HCT116 (cell line): ENCODE measurements around the gene CFI. TPM values are rescaled to one million over a fixed set of nuclear protein-coding genes. Genes with fewer than 3 reads are reported as not detected.

ENCODE experiments used
- ATAC-seq: fragments of 200-7000 bp; cut with Tn5 transposase; 2 replicates; pipeline ENCODE4 v1.9.1; 2020; ENCODE audit warnings: mild to moderate bottlenecking, moderate library complexity
- BruUV-seq: library from RNA; stranded (reverse); fragments of 400-500 nt; replicated peaks from 2 replicates; lab custom pipeline; 2021; lab: Mats Ljungman, UMichigan
- CTCF ChIA-PET: fragments of 300-600 bp; sonication (Branson Sonifier 250); formaldehyde crosslinking; loops from one replicate; lab custom pipeline; 2021; ENCODE audit warnings: antibody characterized with exemption; lab: Charles Lee
- POLR2A ChIA-PET: fragments of 300-600, 350-600 bp; sonication (Branson Sonifier 250); formaldehyde crosslinking; loops from one replicate; lab custom pipeline; 2021; ENCODE audit warnings: antibody characterized with exemption; lab: Charles Lee
- RAD21 ChIA-PET, 2 experiments: fragments of 300-600 bp; sonication (Branson Sonifier 250); formaldehyde crosslinking; loops; one replicate each; lab custom pipeline; 2023; ENCODE audit warnings: low total read pairs in 2 of 2; ENCODE audit not compliant: uncharacterized antibody in 2 of 2, unreplicated experiment in 2 of 2, low non-redundant PET in 1 of 2; lab: Charles Lee
- DNase-seq: peaks from one replicate; pipeline ENCODE4 v3.0.0-alpha.2; 2010; ENCODE audit warnings: low read depth, low spot score
- H2AFZ ChIP-seq: fragments of 200-600 bp; shearing (Covaris generic), sonication (generic); 2 replicates; pipeline ENCODE4 v1.6.1; 2017; ENCODE audit warnings: low read depth, mixed run types, mixed read lengths, antibody characterized with exemption, low read length; ENCODE audit not compliant: poor library complexity, severe bottlenecking
- H3K27ac ChIP-seq: 2 replicates; pipeline ENCODE4 v1.5.1; 2012; ENCODE audit warnings: low read depth, low read length
- H3K27me3 ChIP-seq: fragments of 200-600 bp; sonication (generic); 2 replicates; pipeline ENCODE4 v1.6.1; 2016; ENCODE audit warnings: mixed run types, low read length, mixed read lengths; ENCODE audit not compliant: insufficient read depth
- H3K36me3 ChIP-seq, 2 experiments: fragments of 200-500 bp in 1 of 2; fragments of 200-600 bp in 1 of 2; sonication (Bioruptor generic) in 1 of 2; sonication (generic) in 1 of 2; 2 replicates each; pipeline versions ENCODE4 v1.5.1 to v1.6.1; 2014 to 2016; ENCODE audit warnings: low read length in 2 of 2, inconsistent platforms in 1 of 2, mixed read lengths in 1 of 2, mixed run types in 1 of 2; ENCODE audit not compliant: insufficient read depth in 2 of 2, control insufficient read depth in 1 of 2
- H3K4me1 ChIP-seq, 2 experiments: fragments of 200-600 bp in 1 of 2; sonication (generic) in 1 of 2; 2 replicates each; pipeline versions ENCODE4 v1.5.1 to v1.6.1; 2012 to 2017; ENCODE audit warnings: low read length in 2 of 2, inconsistent platforms in 1 of 2, mild to moderate bottlenecking in 1 of 2, mixed read lengths in 1 of 2, mixed run types in 1 of 2, moderate library complexity in 1 of 2; ENCODE audit not compliant: insufficient read depth in 2 of 2, control insufficient read depth in 1 of 2
- H3K4me2 ChIP-seq: fragments of 200-600 bp; sonication (generic); 2 replicates; pipeline ENCODE4 v1.6.1; 2017; ENCODE audit warnings: mixed run types, low read length, mixed read lengths
- H3K4me3 ChIP-seq, 2 experiments: fragments of 200-600 bp in 1 of 2; sonication (generic) in 1 of 2; replicated peaks in 1 of 2; 2 replicates each; pipeline ENCODE4 v1.5.1; 2011 to 2016; ENCODE audit warnings: low read length in 2 of 2, control low read depth in 1 of 2, low read depth in 1 of 2, mild to moderate bottlenecking in 1 of 2, mixed read lengths in 1 of 2, mixed run types in 1 of 2
- H3K79me2 ChIP-seq: fragments of 200-600 bp; sonication (generic); 2 replicates; pipeline ENCODE4 v1.6.1; 2017; ENCODE audit warnings: mild to moderate bottlenecking, mixed run types, low read length, moderate library complexity, mixed read lengths; ENCODE audit not compliant: insufficient read depth
- H3K9ac ChIP-seq: fragments of 200-600 bp; sonication (generic); 2 replicates; pipeline ENCODE4 v1.6.1; 2016; ENCODE audit warnings: low read length, mixed read lengths
- H3K9me2 ChIP-seq: fragments of 200-600 bp; sonication (generic), shearing (Covaris generic); 2 replicates; pipeline ENCODE4 v1.6.1; 2017; ENCODE audit warnings: mixed run types, mild to moderate bottlenecking, moderate library complexity; ENCODE audit not compliant: insufficient read depth
- H3K9me3 ChIP-seq, 2 experiments: fragments of 200-500 bp in 1 of 2; fragments of 200-600 bp in 1 of 2; sonication (Bioruptor generic) in 1 of 2; sonication (generic) in 1 of 2; 2 replicates each; pipeline ENCODE4 v1.6.1; 2014 to 2017; ENCODE audit warnings: low read length in 2 of 2, mixed read lengths in 2 of 2, inconsistent platforms in 1 of 2, low read depth in 1 of 2, mild to moderate bottlenecking in 1 of 2, mixed run types in 1 of 2, moderate library complexity in 1 of 2; ENCODE audit not compliant: control insufficient read depth in 1 of 2, insufficient read depth in 1 of 2
- H4K20me1 ChIP-seq: fragments of 200-600 bp; sonication (generic), shearing (Covaris generic); 2 replicates; pipeline ENCODE4 v1.6.1; 2017; ENCODE audit warnings: mixed run types, mild to moderate bottlenecking, moderate library complexity; ENCODE audit not compliant: insufficient read depth
- RAD21 ChIP-seq: IDR thresholded peaks from 2 replicates; pipeline ENCODE4 v1.6.1; 2012; ENCODE audit warnings: low read depth, mild to moderate bottlenecking
- SIN3A ChIP-seq: IDR thresholded peaks from 2 replicates; pipeline ENCODE4 v1.6.1; 2012; ENCODE audit warnings: low read depth
- YY1 ChIP-seq: IDR thresholded peaks from 2 replicates; pipeline ENCODE4 v1.6.1; 2011; ENCODE audit warnings: low read length, low read depth, moderate library complexity, mild to moderate bottlenecking; ENCODE audit not compliant: insufficient replicate concordance; ENCODE audit errors: extremely low read depth
- intact Hi-C: fragments of 100-400 bp; cut with micrococcal nuclease; formaldehyde crosslinking; loops from 2 replicates; pipeline ENCODE4 v1.10.0; 2022
- total RNA-seq: library from RNA; stranded (reverse); gene quantifications from one replicate; pipeline ENCODE4 v1.2.1, GENCODE V29; 2021; ENCODE audit not compliant: unreplicated experiment
- TF ChIP-seq, protein P1 (sequence below), 3 experiments: fragments of 200-600 bp in 1 of 3; sonication (generic) in 1 of 3; IDR thresholded peaks in 2 of 3; conservative IDR thresholded peaks in 1 of 3; 2 replicates each; pipeline ENCODE4 v1.5.1; 2012 to 2017; ENCODE audit warnings: low read depth in 2 of 3, low read length in 2 of 3, antibody characterized with exemption in 1 of 3, borderline replicate concordance in 1 of 3, control low read depth in 1 of 3, mild to moderate bottlenecking in 1 of 3, mixed read lengths in 1 of 3, mixed run types in 1 of 3, moderate library complexity in 1 of 3; ENCODE audit not compliant: insufficient read depth in 1 of 3
- TF ChIP-seq, protein P2 (sequence below): IDR thresholded peaks from 2 replicates; pipeline ENCODE4 v1.6.1; 2012

The CFI gene
- total RNA-seq, 1 experiment from 2014 or later: 0.84 TPM

DNA sequence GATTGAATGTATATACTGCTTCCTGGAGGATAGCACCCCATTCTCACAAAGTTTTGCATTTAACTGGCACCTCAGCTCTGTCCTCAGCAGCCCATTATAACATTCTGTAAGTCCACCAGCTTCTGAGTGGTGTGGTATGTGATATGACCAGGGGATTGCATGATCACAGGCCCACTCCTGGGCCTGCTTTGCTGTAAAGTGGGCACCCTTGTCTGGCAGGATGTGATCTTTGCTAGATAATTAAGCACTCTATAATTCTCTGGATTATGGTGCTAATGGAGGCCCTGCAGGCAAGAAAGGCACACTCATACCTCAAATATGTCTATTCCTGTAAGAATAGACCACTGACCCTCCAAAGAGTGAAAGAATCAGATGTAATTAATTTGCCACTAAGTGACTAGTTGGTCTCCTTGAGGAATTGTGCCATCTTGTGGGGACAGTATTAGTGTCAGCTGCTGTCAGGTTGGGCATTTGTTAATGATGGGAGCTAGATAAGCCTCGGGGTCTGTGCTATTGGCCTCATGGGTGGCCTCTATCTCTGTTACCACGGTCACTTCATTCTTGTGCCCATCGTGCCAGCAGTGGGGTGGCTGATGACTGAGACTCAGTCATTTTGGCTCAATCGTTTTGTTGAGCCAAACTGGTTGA, 2.2 kb upstream of the CFI start:
- Histone ChIP-seq H3K9me2 (no peaks in the 10 kb centered on the region), H3K4me2 (no peak overlapping the region), H3K9ac (no peak overlapping the region)
- TF ChIP-seq, protein P1, sequence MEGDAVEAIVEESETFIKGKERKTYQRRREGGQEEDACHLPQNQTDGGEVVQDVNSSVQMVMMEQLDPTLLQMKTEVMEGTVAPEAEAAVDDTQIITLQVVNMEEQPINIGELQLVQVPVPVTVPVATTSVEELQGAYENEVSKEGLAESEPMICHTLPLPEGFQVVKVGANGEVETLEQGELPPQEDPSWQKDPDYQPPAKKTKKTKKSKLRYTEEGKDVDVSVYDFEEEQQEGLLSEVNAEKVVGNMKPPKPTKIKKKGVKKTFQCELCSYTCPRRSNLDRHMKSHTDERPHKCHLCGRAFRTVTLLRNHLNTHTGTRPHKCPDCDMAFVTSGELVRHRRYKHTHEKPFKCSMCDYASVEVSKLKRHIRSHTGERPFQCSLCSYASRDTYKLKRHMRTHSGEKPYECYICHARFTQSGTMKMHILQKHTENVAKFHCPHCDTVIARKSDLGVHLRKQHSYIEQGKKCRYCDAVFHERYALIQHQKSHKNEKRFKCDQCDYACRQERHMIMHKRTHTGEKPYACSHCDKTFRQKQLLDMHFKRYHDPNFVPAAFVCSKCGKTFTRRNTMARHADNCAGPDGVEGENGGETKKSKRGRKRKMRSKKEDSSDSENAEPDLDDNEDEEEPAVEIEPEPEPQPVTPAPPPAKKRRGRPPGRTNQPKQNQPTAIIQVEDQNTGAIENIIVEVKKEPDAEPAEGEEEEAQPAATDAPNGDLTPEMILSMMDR (IDR thresholded peaks at IDR 0.05 in 2 of 3, conservative IDR thresholded peaks at IDR 0.05 in 1 of 3; ENCODE audit: borderline replicate concordance in 1 of 3, insufficient read depth in 1 of 3, low read depth in 2 of 3, low read length in 2 of 3): peak; percentile 56 to 71 (median 62); a peak in 5 of 6 replicates
- TF ChIP-seq RAD21: peak; percentile 85
- no peak for TF ChIP-seq SIN3A
- peak; percentile 37 for TF ChIP-seq YY1
- TF ChIP-seq, protein P2, sequence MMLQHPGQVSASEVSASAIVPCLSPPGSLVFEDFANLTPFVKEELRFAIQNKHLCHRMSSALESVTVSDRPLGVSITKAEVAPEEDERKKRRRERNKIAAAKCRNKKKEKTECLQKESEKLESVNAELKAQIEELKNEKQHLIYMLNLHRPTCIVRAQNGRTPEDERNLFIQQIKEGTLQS: no peak
- TF ChIP-seq, all 23 proteins: peak for 3
- intact Hi-C loops: loop anchor here (1.0 to 5.0 kb wide), 3 partner anchors 102 to 382 kb away; partner anchors contain the start of gene CASP6
- no peaks in the 10 kb centered on the region for H3K79me2 ChIP-seq
- no peaks in the 10 kb centered on the region for H3K9me3 ChIP-seq
- no TSS peak for BruUV-seq
- CTCF ChIA-PET: interaction anchor here (0.6 to 1.8 kb wide), 10 partner anchors 11 to 381 kb away, joined by 3 to 17 read pairs (median 4); partner anchors contain the start of genes CASP6 and GAR1
- no peaks in the 10 kb centered on the region for H4K20me1 ChIP-seq
- H3K4me1 ChIP-seq: peaks cover 0 to 5% of the 10 kb centered on the region in 2 experiments; a peak in 1 of 4 replicates
- RAD21 ChIA-PET: interaction anchor here in 1 of 2 experiments (0.7 kb wide), 1 partner anchor 1772 kb away, joined by 3 read pairs; no protein-coding TSS in a partner anchor
- peak; percentile 94 for ATAC-seq
- H3K27me3 ChIP-seq: no peaks in the 10 kb centered on the region
- no peak overlapping the region for H2AFZ ChIP-seq
- no peaks in the 10 kb centered on the region for H3K36me3 ChIP-seq
- peak; percentile 51 for DNase-seq
- no peak overlapping the region for H3K4me3 ChIP-seq
- no peak overlapping the region for H3K27ac ChIP-seq
- POLR2A ChIA-PET: no interaction called here
